ENCODE measurements around the gene SAMD4A. TPM values are rescaled to one million over a fixed set of nuclear protein-coding genes. Genes with fewer than 3 reads are reported as not detected.

The SAMD4A gene
- total RNA-seq, 4 donors from 2014 or later = 17.0 to 39.6 (median 21.3) TPM

GRCh38 chr14:54763761-54764160 is 196.8 kb downstream of the SAMD4A start:
- Histone ChIP-seq H3K27me3 (no peaks in the 10 kb centered on the region), H3K27ac (no peak overlapping the region), H3K9me3 (no peaks in the 10 kb centered on the region), H3K4me1 (no peaks in the 10 kb centered on the region), H3K36me3 (peaks cover 0 to 41% (median 0%) of the 10 kb centered on the region in 3 donors), H3K4me3 (no peak overlapping the region)
- TF ChIP-seq CTCF (IDR thresholded peaks at IDR 0.05) = no peak
- no peak for TF ChIP-seq POLR2A (IDR thresholded peaks at IDR 0.05)
- no peak for DNase-seq

DNA sequence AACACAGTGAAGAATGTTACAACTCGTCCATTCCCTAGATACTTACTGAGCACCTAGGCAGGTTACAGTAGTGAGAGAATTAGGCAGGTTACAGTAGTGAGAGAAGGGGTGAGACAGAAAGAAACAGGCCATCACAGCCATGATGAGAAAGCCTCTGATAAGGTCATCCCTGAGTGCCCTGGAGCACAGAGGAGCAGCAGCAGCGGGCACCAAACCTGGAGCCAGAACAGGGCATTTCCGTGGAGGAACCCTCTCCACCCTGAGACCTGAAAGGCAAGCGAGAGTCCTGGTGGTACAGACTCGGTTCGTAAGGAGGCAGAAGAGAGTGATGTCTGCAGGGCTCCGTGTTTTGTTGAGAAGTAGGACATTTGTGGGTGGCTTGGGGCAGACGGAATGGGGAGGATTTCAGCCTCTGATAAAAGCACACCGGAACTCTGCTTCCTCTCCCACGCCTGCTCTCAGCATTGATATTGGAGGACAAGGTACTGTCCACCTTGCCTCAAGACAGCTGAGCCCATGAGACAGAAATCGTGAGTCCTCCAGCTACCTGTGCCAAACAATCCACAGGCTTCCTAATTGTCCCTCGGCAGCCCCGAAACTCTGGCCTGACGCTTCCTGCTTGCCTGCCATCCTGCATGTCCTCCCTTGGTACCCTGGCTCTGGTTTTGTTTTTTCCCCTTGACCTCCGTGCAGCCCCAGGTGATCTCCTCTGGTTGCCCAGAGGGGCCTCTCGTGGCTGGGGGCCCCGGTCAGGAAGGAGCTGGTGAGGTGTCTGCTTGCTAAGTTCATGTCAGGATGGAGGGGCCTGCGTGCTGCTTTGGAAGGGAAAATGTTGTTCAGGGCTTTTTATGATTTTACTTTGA is 199.6 kb downstream of the SAMD4A start:
- peak overlapping the region in 1 of 4 donors; percentile 4 for H3K27ac ChIP-seq
- H3K4me3 ChIP-seq = no peak overlapping the region
- no peaks in the 10 kb centered on the region for H3K27me3 ChIP-seq
- no peaks in the 10 kb centered on the region for H3K9me3 ChIP-seq
- peaks cover 0 to 25% (median 0%) of the 10 kb centered on the region in 3 donors for H3K36me3 ChIP-seq
- no peaks in the 10 kb centered on the region for H3K4me1 ChIP-seq
- DNase-seq = no peak
- TF ChIP-seq POLR2A (IDR thresholded peaks at IDR 0.05) (no peak), CTCF (IDR thresholded peaks at IDR 0.05) (no peak)

DNA sequence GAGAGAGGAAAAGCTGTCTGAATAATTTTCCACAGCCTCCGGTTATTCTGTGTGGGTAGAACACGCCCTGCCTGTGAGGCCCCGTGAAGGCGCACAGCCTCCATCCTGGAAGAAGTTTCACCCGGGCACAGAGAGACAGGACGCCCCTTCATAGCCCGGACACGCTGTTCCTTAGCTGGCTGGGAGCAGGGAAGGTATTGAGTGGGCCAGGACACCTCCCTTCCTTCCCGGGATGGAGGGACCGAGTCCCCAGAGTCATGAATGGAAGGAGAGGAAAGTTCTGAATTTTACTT is 200.2 kb downstream of the SAMD4A start:
- peaks cover 0 to 19% (median 0%) of the 10 kb centered on the region in 3 donors for H3K36me3 ChIP-seq
- no peaks in the 10 kb centered on the region for H3K27me3 ChIP-seq
- peak overlapping the region in 1 of 4 donors; percentile 4 for H3K27ac ChIP-seq
- DNase-seq = no peak
- no peak overlapping the region for H3K4me3 ChIP-seq
- no peaks in the 10 kb centered on the region for H3K9me3 ChIP-seq
- H3K4me1 ChIP-seq = no peaks in the 10 kb centered on the region
- TF ChIP-seq CTCF (IDR thresholded peaks at IDR 0.05) = no peak
- no peak for TF ChIP-seq POLR2A (IDR thresholded peaks at IDR 0.05)

DNA sequence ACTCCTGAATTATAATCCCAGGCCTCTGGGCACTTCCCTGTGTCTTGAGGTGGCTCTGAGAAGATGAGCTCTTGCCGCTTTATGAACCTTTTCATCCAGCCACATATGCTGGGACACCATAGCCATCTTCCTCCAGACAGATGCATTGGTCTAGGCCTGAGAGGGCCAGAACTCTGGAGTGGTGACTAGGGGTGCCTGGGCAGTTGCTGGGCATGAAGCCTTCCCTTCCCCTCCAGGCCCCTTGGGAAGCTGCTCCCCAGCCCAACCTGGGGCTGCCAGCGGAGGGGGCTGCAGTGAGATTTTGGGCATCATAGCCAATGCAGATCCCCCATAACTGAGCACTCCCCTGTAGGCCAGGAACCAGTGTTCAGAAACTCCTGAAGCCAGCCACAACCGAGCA is 200.5 kb downstream of the SAMD4A start:
- no peaks in the 10 kb centered on the region for H3K4me1 ChIP-seq
- peaks cover 0 to 17% (median 0%) of the 10 kb centered on the region in 3 donors for H3K36me3 ChIP-seq
- no peak for DNase-seq
- H3K9me3 ChIP-seq = no peaks in the 10 kb centered on the region
- H3K27me3 ChIP-seq = no peaks in the 10 kb centered on the region
- no peak overlapping the region for H3K27ac ChIP-seq
- no peak for TF ChIP-seq POLR2A (IDR thresholded peaks at IDR 0.05)
- TF ChIP-seq CTCF (IDR thresholded peaks at IDR 0.05) = no peak
- no peak overlapping the region for H3K4me3 ChIP-seq

DNA sequence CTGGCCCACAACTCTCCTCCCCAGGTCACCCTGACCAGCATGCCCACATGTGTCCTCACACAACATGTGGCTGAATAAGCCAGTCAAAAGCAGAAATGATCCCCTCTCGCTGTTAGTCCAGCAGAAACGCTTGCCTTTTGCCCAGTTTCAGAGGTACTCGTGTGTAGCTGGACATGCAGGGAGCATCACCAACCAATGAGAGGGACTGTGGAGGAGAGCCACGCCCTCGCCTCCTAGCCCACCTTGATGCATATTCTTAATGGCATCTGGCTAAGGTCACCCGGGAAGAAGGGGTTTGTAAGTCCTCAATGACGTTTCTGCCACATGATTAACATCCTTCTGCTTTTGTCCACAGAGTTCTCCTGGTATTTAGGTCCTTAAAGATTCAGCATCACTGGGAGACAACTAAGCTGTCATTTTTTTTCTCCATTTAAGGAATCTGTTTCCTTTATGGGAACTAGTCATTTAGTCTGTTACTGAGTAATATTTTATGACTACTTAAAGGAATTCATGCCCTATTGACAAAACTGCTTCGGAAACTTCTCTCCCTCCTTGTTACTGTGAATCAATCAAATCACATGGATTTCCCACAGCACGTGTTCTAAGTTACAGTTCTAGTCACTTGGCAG is 201.7 kb downstream of the SAMD4A start:
- Histone ChIP-seq H3K9me3 (no peaks in the 10 kb centered on the region), H3K4me1 (peaks cover 0 to 10% (median 0%) of the 10 kb centered on the region in 4 donors), H3K4me3 (no peak overlapping the region), H3K36me3 (peaks cover 0 to 12% (median 0%) of the 10 kb centered on the region in 3 donors), H3K27me3 (no peaks in the 10 kb centered on the region), H3K27ac (no peak overlapping the region)
- DNase-seq = no peak
- TF ChIP-seq POLR2A (IDR thresholded peaks at IDR 0.05) (no peak), CTCF (IDR thresholded peaks at IDR 0.05) (no peak)
